HG03039 (cell line): ENCODE results near the gene SERP1.

ENCODE experiments used
- ATAC-seq: cut with Tn5 transposase; IDR thresholded peaks from one replicate; pipeline ENCODE4 v1.9.1; 2021; ENCODE audit warnings: mild to moderate bottlenecking, moderate library complexity; ENCODE audit not compliant: unreplicated experiment

Gene SERP1

GRCh38 chr3:150494411-150494977 lies 51.8 kb downstream of the SERP1 start:
- ATAC-seq = no peak
